Limb (tissue), 2 donors: ENCODE measurements around the gene SLC27A5.
"Not testable (repeated sequence)": the region's sequence is repeated elsewhere in the genome, so short reads cannot be mapped to it uniquely, and the experiment has no call there.

Experiments
- DNase-seq, 2 donors: peaks; one replicate each; pipeline ENCODE4 v3.0.0-alpha.2; 2016; ENCODE audit errors: extremely low spot score in 2 of 2

The SLC27A5 gene

DNA sequence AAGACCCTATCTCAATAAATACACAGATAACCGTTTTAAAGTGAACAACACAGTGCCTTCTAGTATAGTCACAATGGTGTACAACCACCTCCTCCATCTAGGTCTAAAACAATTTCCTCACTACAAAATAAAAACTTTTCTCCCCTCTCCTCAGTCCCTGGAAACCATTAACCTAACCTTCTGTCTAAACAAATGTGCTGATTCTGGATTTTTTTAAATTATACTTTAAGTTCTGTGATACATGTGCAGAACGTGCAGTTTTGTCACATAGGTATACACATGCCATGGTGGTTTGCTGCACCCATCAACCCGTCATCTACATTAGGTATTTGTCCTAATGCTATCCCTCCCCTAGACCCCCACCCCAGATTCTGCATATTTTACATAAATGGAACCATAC, 17.6 kb upstream of the SLC27A5 start:
- DNase-seq: no peak

DNA sequence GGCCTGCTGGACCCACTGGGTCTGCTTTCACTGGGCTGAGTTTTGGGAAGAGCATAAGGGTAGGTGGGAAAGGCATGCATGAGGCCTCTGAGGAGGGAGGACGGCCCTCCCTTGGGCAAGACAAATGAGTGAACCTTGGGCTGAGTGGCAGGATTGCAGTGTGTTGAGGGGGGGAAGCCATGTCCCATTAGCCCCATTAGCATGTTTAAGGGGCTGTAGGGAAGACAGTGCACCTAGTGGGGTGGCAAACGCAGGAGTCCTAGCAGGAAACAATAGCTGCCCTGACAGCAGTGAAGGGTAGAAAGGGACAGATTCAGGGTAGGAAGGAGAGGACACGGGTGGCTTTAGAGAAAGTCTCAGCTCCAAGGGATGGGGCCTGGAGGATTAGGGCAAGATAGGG, 10.9 kb upstream of the SLC27A5 start:
- no peak for DNase-seq

DNA sequence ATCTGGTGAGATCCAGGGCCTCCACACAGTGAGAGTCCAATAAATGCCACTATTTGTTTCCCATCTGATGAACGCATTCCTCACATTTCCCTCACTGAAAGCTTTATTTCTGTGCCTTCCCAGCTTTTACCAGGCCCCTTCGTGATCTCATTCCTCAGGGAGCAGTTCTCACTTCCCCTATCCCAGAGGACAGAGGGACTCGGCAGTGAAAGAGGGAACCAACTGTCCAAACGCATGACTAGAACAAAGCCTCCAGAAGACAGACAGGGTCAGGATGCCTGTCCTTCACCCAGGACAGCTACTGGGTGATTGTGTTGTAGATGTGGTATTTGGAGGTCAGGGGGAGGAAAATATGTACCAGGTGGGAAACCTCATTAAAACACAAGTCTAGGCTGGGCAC, 9.9 kb upstream of the SLC27A5 start:
- DNase-seq: no peak

DNA sequence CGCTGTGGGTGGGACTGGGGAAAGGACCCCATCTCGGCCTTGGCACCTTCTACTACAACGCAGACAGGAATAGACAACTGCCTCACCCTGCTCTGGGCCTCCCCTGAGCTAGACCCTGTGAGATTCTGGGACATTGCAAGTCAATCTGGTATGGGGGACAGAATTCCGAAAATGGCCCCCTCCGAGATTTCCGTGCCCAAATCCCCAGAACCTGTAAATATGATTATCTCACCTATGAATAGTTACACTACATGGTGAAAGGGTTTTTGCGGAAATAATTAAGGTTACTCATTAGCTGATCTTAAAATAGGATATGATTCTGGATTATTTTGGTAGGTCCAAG, 8.4 kb upstream of the SLC27A5 start:
- no peak for DNase-seq

GRCh38 chr19:58519355-58520256, 7.8 kb upstream of the SLC27A5 start, which contains the start of gene ZBTB45:
ZBTB45 (minus strand) TSS chr19:58519810; CDS start chr19:58517673, 2,137 bp downstream.
- DNase-seq: peak; percentile 94 to 96

GRCh38 chr19:58519087-58519354, 7.2 kb upstream of the SLC27A5 start:
- peak; percentile 81 for DNase-seq

GRCh38 chr19:58518256-58519086, 6.7 kb upstream of the SLC27A5 start:
- DNase-seq: no peak

GRCh38 chr19:58516964-58517833, 5.4 kb upstream of the SLC27A5 start:
- no peak for DNase-seq

- no peak for DNase-seq
Measured at GRCh38 chr19:58516246-58516836, 4.5 kb upstream of the SLC27A5 start.

DNA sequence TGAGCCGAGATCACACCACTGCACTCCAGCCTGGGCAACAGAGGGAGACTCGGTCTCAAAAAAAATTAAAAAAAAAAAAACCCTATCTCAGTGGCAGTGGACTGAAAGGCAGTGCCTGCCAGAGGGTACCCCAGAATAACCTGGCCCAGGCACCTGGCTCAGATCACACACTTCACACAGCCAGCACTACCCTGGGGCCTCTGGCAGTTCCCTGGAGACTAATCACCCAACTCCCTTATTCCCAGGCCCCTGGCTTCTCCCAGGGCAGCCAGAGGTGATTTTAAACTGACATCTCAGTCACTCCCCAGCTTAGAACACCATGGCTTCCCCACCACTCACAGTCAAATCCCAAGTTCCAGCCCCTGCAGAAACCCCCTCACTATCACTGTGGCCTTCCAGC, 3.5 kb upstream of the SLC27A5 start:
- no peak for DNase-seq

- DNase-seq: no peak
Measured at GRCh38 chr19:58514564-58515022, 2.8 kb upstream of the SLC27A5 start.

- peak; percentile 89 to 93 for DNase-seq
Measured at GRCh38 chr19:58513694-58514563, 2.1 kb upstream of the SLC27A5 start.

GRCh38 chr19:58513213-58513693, 1.5 kb upstream of the SLC27A5 start:
- no peak for DNase-seq

DNA sequence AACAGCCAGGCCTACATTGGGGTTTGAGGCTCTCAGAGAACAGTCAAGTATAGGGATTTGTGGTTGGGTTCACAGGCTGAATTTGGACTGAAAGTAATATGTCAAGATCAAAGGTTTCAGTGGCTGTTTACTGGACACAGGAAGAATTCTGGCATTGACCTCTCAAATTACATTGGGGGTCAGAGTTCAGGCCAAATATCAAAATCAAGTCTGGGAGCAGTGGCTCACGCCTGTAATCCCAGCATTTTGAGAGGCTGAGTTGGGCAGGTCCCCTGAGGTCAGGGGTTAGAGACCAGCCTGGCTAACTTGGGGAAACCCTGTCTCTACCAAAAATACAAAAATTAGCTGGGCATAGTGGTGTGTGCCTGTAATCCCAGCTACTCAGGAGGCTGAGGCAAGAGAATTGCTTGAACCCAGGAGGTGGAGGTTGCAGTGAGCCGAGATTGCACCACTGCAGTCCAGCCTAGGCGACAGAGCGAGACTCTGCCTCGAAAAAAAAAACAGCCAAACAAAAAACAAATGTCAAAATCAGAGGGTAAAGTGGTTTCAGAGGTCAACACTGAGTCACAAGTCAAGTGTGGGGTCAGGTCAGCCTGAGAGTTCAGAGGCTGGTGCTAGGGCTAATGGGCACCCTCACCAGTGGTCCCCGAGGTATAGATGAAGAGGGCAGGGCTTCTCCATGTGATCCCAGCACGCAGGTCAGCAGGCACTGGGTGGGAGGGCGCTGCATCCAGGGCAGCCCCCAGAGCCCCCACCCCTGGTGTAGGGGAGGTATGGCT, 1.5 kb downstream of the SLC27A5 start:
- DNase-seq: no peak

DNA sequence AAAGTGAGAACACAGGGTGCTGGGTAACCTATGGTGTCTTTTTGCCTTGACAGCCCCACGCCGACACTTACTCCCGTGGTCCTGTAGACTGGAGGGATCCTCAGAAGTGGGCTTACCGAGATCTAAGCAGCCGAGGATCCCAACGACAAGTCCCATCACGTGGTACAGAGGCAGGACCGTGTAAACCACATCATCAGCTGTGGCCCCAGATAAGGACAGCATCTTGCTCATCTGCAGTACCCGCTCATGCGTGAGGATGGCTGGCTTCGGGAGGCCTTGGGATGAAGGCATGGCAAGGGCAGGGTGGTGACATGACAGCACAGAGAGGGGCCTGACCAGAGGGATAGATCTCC, 2.1 kb downstream of the SLC27A5 start:
- no peak for DNase-seq

DNA sequence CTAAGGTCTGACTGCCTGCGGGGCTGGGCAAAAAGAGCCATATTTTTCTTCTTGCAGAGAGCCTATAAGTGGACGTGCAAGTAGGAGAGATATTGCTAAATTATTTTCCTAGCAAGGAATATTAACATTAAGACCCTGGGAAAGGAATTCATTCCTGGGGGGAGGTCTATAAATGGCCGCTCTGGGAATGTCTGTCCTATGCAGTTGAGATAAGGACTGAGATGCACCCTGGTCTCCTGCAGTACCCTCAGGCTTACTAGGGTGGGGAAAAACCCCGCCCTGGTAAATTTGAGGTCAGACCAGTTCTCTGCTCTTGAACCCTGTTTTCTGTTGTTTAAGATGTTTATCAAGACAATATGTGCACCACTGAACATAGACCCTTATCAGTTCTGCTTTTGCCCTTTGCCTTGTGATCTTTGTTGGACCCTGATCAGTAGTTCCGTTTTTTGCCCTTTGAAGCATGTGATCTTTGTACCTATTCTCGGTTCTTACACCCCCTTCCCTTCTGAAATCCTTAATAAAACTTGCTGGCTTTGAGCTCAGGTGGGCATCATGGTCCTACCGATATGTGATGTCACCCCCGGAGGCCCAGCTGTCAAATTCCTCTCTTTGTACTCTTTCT, 4.1 kb downstream of the SLC27A5 start:
- DNase-seq: not testable (repeated sequence)

- no peak for DNase-seq
Measured at GRCh38 chr19:58500242-58500641, 11.6 kb downstream of the SLC27A5 start.

GRCh38 chr19:58499021-58499927, 12.5 kb downstream of the SLC27A5 start:
- DNase-seq: peak; percentile 95 to 97
